Cortex of kidney (tissue), 1 donor: ENCODE measurements around the gene ZRANB1.
"Not testable (repeated sequence)": the region's sequence is repeated elsewhere in the genome, so short reads cannot be mapped to it uniquely, and the experiment has no call there.

Experiments
- DNase-seq: peaks from one replicate; lab custom pipeline; 2025; lab: John Stamatoyannopoulos, UW

The ZRANB1 gene

GRCh38 chr10:124941823-124942222 lies at the start of gene ZRANB1:
Gene ZRANB1, plus strand, starts transcription at chr10:124942123. Its CDS starts 371 bp downstream, at chr10:124942494.
- DNase-seq, result no peak

DNA sequence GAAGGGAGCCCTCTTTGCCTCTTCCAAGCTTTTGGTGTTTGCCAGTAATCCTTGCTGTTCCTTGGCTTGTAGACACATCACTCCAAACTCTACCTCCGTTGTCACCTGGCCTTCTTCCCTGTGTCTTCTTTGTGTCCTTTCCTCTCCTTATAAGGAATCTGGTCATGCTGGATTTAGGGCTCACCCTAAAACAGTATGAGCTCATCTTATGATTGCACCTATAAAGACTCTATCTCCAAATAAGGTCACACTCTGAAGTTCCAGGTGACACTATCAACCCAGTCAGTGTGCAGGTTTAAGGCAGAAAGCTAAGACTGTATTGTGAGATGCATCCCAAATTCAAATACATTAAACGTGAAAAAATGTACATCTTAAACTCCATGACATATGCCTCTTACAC lies 49.0 kb upstream of the ZRANB1 start:
- DNase-seq, result no peak

DNA sequence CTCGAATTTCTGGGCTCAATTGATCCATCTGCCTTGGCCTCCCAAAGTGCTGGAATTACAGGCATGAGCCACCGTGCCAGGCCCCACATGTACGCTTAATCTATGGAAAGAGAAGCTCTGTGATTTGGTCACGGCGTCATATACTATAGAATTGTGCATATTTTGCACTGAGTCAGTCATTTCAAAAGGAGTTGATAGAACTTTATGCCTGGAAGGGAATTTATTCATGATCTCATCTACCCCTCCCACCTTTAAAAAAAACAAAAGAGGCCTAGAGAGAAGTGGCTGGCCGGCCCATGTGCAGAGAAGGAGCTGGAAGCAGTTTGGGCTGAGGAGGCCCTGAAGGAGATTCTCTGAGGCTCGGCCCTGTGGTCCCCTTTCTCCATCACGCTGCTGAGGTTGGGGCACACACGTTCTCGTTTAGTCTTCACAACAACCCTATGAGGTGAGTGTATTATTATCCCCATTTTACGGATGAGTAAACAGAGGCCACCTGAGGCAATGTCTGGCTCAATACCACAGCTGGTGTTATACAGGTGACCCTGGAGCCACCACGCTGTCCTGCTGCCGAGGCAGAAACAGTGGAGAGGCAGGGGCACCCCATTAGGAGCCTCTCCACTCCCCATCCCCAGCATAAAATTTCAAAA lies 47.2 kb upstream of the ZRANB1 start:
- no peak for DNase-seq

DNA sequence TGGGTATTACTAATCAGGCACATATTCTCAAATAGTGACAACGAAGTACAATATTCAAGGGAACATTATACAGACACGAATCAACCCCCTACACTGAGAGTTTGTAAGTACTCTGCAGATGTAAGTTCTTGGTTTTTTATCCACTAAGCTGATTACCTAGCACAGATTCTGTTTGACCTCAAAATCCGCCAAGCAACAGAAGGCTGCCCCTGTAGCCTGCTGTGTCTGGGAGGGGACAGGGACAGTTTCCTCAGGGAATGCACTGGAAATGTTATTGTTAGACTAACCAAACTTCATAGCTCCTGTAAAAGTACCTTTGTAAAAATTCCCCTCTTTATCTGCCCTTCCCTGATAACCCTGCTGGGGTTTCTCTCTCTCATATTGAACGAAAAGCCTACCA lies 45.2 kb upstream of the ZRANB1 start:
- no peak for DNase-seq

GRCh38 chr10:124898471-124898870 lies 43.5 kb upstream of the ZRANB1 start:
- DNase-seq, result no peak

DNA sequence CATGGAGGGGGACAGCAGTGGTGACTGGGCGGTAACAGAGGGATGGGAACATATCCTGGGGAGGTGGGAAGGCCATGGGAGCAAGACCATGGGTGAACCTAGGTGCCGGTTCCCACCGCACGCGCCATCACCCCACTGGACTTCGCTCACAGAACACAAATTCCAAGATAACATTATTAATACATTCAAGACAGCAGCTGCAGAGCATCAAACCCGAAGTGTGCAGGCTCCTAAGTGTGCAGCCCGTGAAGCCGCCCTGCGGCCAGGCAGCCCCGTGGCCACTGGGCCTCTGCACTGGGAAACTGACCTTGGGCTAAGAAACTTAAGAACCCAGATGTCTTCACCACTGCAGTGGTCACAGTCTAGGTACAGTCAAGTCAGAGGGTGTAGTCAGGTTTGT lies 42.8 kb upstream of the ZRANB1 start:
- no peak for DNase-seq

DNA sequence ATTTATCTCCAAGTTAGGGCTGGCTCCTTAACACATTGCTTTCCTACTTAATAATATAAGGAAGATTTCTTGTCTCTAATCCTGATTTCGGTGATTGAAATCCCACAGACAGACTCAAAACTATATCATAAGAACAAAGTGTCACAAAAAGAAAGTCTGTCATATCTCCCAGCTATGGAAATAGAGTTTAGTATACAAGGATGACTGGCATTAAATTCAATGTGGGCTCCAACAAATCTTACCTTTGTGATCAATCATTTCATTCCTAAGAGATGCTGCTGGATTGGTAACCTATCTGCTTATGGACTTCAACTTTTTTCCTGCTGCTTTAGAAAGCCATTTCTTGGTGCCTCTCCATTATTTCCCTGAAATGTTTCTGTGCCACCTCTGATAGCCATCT lies 39.5 kb upstream of the ZRANB1 start:
- DNase-seq, result no peak

GRCh38 chr10:124903111-124903510 lies 38.8 kb upstream of the ZRANB1 start:
- DNase-seq, result no peak

GRCh38 chr10:124904796-124905195 lies 37.1 kb upstream of the ZRANB1 start:
- no peak for DNase-seq

- no peak for DNase-seq
These were observed 35.3 kb upstream of the ZRANB1 start for GRCh38 chr10:124906551-124907001.

- DNase-seq, result no peak
These were observed 32.4 kb upstream of the ZRANB1 start for GRCh38 chr10:124909563-124909962.

DNA sequence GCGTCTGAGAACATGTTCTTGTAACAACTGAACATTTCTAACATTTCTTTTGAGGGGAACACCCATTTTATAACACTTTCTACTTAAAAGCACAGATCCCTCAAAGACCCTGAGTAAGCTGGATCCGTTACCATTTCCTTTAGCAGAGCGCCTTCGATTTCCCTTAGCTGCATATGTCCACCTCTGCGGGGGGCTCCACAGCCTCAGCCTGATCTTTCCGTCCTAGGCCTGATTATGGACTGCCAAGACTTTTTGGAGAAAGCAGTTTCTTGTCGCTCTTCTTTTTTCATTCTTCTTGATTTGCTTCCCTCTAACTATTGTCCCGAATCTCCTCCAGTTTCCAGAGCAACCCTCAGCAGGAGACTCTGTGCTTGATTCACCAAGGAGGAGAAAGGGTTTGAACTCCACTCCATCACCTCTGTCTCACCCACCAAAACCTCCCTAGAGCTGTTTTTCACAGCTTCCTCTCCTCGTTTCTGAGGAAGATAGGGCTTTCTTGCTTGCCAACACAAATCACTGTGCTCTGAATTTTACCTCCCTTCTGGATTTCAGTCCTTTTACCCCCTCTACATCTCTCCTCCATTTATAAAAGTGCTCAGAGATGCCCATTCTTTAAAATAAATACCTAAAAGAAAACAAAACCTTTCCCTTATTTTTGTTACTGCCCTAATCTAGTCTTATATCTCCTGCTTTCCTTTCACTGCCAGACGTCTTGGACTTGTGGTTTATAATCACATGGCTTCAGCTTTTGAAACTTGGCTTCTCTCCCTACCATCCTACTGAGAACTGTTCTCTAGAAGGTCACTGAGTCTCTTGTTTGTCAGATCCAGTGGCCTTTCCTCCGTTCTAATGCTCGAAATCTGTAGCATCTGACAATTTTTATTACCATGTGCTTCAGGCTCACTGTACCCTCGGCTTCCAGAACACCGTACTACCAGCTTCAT lies 30.5 kb upstream of the ZRANB1 start:
- DNase-seq, result no peak

DNA sequence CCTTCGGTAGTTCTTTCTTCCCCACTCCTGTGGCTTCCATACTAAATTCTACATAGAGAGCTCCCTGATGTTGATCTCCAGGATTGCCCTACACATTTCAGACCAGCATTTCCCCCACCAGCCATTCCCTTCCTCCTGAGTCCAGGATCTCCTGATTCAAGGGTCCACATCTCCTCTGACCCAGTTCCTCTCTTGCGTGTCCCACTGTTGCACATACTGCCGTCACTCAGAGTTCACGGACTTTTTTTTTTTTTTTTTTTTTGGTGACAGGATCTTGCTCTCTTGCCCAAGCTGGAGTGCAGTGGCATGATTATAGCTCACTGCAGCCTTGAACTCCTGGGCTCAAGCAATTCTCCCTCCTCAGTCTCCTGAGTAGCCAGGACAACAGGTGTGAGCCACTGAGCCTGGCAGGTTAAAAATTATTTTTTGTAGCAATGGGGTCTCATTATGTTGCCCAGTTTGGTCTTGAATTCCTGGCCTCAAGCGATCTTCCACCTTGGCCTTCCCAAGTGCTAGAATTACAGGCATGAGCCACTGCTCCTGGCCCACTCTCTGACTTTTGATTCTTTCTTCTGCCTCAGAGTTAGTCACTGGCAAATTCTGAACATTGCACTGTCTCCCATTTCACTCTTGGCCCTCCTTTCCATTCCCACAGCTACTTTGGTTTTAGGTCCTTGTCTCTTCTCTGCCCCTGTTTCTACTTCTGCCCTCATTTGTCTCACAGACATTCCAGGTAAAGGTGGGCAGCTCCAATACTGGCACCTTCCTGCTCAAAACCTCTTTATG lies 29.6 kb upstream of the ZRANB1 start:
- DNase-seq, result no peak

DNA sequence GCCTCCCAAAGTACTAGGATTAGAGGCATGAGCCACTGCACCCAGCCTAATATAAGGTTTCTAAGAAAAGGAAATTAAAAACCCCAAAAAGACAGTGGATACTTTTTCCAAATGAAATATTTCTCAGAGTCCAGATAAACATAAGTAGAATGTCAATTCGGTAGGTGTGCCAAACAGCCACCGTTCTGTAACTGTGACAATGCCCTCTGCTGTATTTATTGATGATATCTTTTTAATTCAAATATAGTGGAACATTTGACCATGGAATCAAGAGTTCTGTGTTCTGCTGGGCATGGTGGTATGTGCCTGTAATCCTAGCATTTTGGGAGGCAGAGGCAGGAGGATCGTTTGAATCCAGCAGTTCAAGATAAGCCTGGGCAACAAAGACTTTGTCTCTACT lies 28.8 kb upstream of the ZRANB1 start:
- no peak for DNase-seq

GRCh38 chr10:124914398-124914797 lies 27.5 kb upstream of the ZRANB1 start:
- not testable (repeated sequence) for DNase-seq

GRCh38 chr10:124916098-124916584 lies 25.8 kb upstream of the ZRANB1 start:
- DNase-seq, result no peak

DNA sequence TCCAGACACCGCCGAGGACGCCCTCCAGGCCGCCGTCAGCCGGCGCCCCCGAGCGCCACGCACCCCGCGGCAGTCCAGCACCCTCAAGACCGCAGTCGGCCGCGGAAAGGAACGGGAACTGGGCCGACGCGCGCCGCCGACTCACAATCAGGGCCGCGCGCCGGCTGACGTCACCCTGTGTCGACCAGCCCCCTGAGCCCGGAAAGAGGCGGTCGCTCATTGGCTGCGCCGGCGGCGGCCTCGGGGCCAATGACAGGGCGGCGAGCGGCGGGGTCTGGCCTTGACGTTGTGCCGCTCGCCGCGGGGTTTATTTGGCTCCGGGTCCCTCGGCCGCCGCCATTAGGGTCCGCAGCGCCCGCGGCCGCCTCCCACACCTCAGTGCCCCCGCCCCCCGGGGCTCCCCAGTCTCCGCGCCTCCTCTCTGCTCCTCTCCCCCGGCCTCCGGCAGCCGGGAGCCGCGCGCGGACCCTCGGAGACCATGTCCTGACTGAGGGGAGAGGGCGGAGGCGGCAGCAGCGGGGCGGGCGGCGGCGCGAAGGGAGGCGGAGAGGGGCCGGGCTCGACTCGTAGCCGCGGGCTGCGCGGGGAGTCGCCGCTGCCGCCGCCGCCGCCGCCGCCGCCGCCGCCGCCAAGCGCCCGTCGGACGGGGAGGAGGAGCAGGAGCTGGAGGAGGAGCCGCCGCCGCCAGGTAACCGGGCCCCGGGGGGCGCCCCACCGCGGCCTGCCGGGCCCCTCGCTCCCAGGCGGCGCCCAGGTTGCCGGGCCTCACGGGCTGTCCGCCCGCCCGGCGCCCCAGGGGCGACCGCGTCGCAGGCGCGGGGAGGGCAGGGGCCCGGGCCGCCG lies 25.1 kb upstream of the ZRANB1 start:
- DNase-seq, result peak; percentile 19

- no peak for DNase-seq
These were observed 24.3 kb upstream of the ZRANB1 start for GRCh38 chr10:124917428-124918190.

- no peak for DNase-seq
These were observed 23.6 kb upstream of the ZRANB1 start for GRCh38 chr10:124918191-124918830.

- no peak for DNase-seq
These were observed 23.0 kb upstream of the ZRANB1 start for GRCh38 chr10:124918906-124919305.
